Natural killer cell (primary cell): ENCODE results near the gene HTRA1. TPM values are rescaled to one million over a fixed set of nuclear protein-coding genes. Genes with fewer than 3 reads are reported as not detected.

Experiments used
- ATAC-seq, 3 donors: fragments of 150-1000 bp in 2 of 3; fragments of 200-7000 bp in 1 of 3; cut with Tn5 transposase; 1 replicate in 1 of 3; 2 replicates in 2 of 3; pipeline ENCODE4 v1.10.0; 2021; ENCODE audit warnings: mild to moderate bottlenecking in 2 of 3, moderate library complexity in 2 of 3
- DNase-seq, 2 donors: peaks; one replicate each; pipeline versions ENCODE4 v3.0.0 to v3.0.0-alpha.2; 2013 to 2021; ENCODE audit warnings: mixed read lengths in 1 of 2
- H3K27ac ChIP-seq: one replicate; pipeline ENCODE4 v1.5.1; 2013; ENCODE audit warnings: mild to moderate bottlenecking, low read length
- H3K27me3 ChIP-seq: one replicate; pipeline ENCODE4 v1.6.1; 2013; ENCODE audit warnings: low read length; ENCODE audit not compliant: control insufficient read depth, insufficient read depth
- H3K36me3 ChIP-seq: one replicate; pipeline ENCODE4 v1.6.1; 2013; ENCODE audit warnings: low read length; ENCODE audit not compliant: control insufficient read depth, insufficient read depth
- H3K4me1 ChIP-seq: one replicate; pipeline ENCODE4 v1.6.1; 2013; ENCODE audit warnings: low read length; ENCODE audit not compliant: control insufficient read depth, insufficient read depth
- H3K4me3 ChIP-seq: one replicate; pipeline ENCODE4 v1.5.1; 2013; ENCODE audit warnings: low read length
- H3K9me3 ChIP-seq: one replicate; pipeline ENCODE4 v1.6.1; 2013; ENCODE audit warnings: low read length; ENCODE audit not compliant: control insufficient read depth, insufficient read depth
- H3K27ac Mint-ChIP-seq, 2 donors: one replicate each; pipeline ENCODE4 v1.8.0; 2022; ENCODE audit warnings: mild to moderate bottlenecking in 2 of 2, mixed read lengths in 2 of 2, moderate library complexity in 1 of 2
- H3K27me3 Mint-ChIP-seq, 2 donors: one replicate each; pipeline ENCODE4 v1.8.0; 2022; ENCODE audit warnings: low read depth in 2 of 2, mixed read lengths in 2 of 2
- H3K36me3 Mint-ChIP-seq: one replicate; pipeline ENCODE4 v1.8.0; 2022; ENCODE audit warnings: mixed read lengths
- H3K4me1 Mint-ChIP-seq, 2 donors: one replicate each; pipeline ENCODE4 v1.8.0; 2022; ENCODE audit warnings: mixed read lengths in 2 of 2
- H3K4me3 Mint-ChIP-seq: one replicate; pipeline ENCODE4 v1.8.0; 2022; ENCODE audit warnings: mild to moderate bottlenecking, moderate library complexity, mixed read lengths
- H3K9me3 Mint-ChIP-seq, 2 donors: one replicate each; pipeline ENCODE4 v1.8.0; 2022; ENCODE audit warnings: mixed read lengths in 2 of 2
- WGBS: methylation state at CpG from one replicate; pipeline ENCODE4 v1.1.7; 2013; ENCODE audit warnings: missing lambda C conversion rate; ENCODE audit not compliant: insufficient coverage; 5-methylcytosine and 5-hydroxymethylcytosine counted together
- intact Hi-C: fragments of 100-400 bp; cut with micrococcal nuclease; formaldehyde crosslinking; loops from one replicate; pipeline ENCODE4 v1.14.2; 2022
- total RNA-seq, 4 donors: library from RNA; stranded (reverse); fragments of 120-200 nt in 1 of 4; gene quantifications; one replicate each; pipeline versions ENCODE4 v1.2.3 to v1.2.4, GENCODE V29; 2013 to 2022
- TF ChIP-seq, protein P1 (sequence below): fragments of 200-600 bp; IDR thresholded peaks from one replicate; pipeline ENCODE4 v1.8.0; 2022; ENCODE audit warnings: antibody characterized with exemption

Gene HTRA1
- total RNA-seq, 3 donors from 2014 or later (not counting 1 experiment from before 2014, with no cell fraction given) = not detected

- Mint-ChIP-seq H3K9me3 (no peaks in the 10 kb centered on the region), H3K4me1 (peaks cover 8 to 10% of the 10 kb centered on the region in 2 donors), H3K27ac (no peak overlapping the region), H3K4me3 (peak overlapping the region; percentile 81), H3K27me3 (peaks cover 57 to 70% of the 10 kb centered on the region in 2 donors), H3K36me3 (no peaks in the 10 kb centered on the region)
- ATAC-seq = peak in 1 of 3 donors; percentile 5
- intact Hi-C loops = no loop called here
- Histone ChIP-seq H3K4me1 (peaks cover 21% of the 10 kb centered on the region), H3K9me3 (no peaks in the 10 kb centered on the region), H3K27ac (no peak overlapping the region), H3K36me3 (no peaks in the 10 kb centered on the region), H3K27me3 (peaks cover 25% of the 10 kb centered on the region), H3K4me3 (peak overlapping the region; percentile 20)
- WGBS = 29% methylated on average over 46 of the region's 47 CpGs
- TF ChIP-seq, protein P1, sequence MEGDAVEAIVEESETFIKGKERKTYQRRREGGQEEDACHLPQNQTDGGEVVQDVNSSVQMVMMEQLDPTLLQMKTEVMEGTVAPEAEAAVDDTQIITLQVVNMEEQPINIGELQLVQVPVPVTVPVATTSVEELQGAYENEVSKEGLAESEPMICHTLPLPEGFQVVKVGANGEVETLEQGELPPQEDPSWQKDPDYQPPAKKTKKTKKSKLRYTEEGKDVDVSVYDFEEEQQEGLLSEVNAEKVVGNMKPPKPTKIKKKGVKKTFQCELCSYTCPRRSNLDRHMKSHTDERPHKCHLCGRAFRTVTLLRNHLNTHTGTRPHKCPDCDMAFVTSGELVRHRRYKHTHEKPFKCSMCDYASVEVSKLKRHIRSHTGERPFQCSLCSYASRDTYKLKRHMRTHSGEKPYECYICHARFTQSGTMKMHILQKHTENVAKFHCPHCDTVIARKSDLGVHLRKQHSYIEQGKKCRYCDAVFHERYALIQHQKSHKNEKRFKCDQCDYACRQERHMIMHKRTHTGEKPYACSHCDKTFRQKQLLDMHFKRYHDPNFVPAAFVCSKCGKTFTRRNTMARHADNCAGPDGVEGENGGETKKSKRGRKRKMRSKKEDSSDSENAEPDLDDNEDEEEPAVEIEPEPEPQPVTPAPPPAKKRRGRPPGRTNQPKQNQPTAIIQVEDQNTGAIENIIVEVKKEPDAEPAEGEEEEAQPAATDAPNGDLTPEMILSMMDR = no peak
- DNase-seq = peak in 1 of 2 donors; percentile 12
These were observed 1.4 kb downstream of the HTRA1 start for GRCh38 chr10:122462533-122463465.

GRCh38 chr10:122463466-122464249, 2.3 kb downstream of the HTRA1 start:
- intact Hi-C loops = no loop called here
- Mint-ChIP-seq H3K36me3 (no peaks in the 10 kb centered on the region), H3K27ac (no peak overlapping the region), H3K27me3 (peaks cover 51 to 64% of the 10 kb centered on the region in 2 donors), H3K9me3 (no peaks in the 10 kb centered on the region), H3K4me1 (peaks cover 8 to 10% of the 10 kb centered on the region in 2 donors), H3K4me3 (peak overlapping the region; percentile 77)
- no peak overlapping the region for H3K27ac ChIP-seq
- H3K4me3 ChIP-seq = no peak overlapping the region
- ATAC-seq (no peak), DNase-seq (no peak)
- H3K9me3 ChIP-seq = no peaks in the 10 kb centered on the region
- TF ChIP-seq, protein P1 = no peak
- H3K4me1 ChIP-seq = peaks cover 21% of the 10 kb centered on the region
- no peaks in the 10 kb centered on the region for H3K36me3 ChIP-seq
- 79% methylated on average over 17 of the region's 17 CpGs for WGBS
- H3K27me3 ChIP-seq = peaks cover 23% of the 10 kb centered on the region

DNA sequence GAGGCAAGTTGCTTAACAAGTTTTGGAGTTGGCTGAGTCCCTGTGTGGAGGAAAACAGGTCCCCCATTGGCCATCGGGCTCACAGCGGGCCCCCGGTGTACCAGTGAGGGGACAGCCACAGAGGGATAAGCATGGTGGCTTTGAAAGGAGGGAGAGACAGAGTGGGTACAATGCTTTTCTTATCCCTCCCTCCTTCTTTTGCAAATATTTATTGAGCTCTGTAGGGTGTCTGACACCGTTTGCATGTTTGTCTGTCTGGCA, 2.8 kb downstream of the HTRA1 start:
- Mint-ChIP-seq H3K27me3 (peaks cover 47 to 59% of the 10 kb centered on the region in 2 donors), H3K4me1 (peaks cover 8 to 10% of the 10 kb centered on the region in 2 donors), H3K9me3 (no peaks in the 10 kb centered on the region), H3K27ac (no peak overlapping the region), H3K4me3 (no peak overlapping the region), H3K36me3 (no peaks in the 10 kb centered on the region)
- 70% methylated on average over 4 of the region's 4 CpGs for WGBS
- intact Hi-C loops = no loop called here
- peaks cover 21% of the 10 kb centered on the region for H3K4me1 ChIP-seq
- H3K27ac ChIP-seq = no peak overlapping the region
- DNase-seq (no peak), ATAC-seq (no peak)
- H3K27me3 ChIP-seq = peaks cover 18% of the 10 kb centered on the region
- H3K4me3 ChIP-seq = no peak overlapping the region
- TF ChIP-seq, protein P1 = no peak
- no peaks in the 10 kb centered on the region for H3K36me3 ChIP-seq
- no peaks in the 10 kb centered on the region for H3K9me3 ChIP-seq
